ENCODE data around the gene KLHL4. TPM values are rescaled to one million over a fixed set of nuclear protein-coding genes. Genes with fewer than 3 reads are reported as not detected.
A peak's percentile ranks its signal among the peaks of the same experiment; 100 is the strongest.

Gene KLHL4
- total RNA-seq, 4 donors from 2014 or later: 0.16 to 2.0 (median 0.88) TPM

DNA sequence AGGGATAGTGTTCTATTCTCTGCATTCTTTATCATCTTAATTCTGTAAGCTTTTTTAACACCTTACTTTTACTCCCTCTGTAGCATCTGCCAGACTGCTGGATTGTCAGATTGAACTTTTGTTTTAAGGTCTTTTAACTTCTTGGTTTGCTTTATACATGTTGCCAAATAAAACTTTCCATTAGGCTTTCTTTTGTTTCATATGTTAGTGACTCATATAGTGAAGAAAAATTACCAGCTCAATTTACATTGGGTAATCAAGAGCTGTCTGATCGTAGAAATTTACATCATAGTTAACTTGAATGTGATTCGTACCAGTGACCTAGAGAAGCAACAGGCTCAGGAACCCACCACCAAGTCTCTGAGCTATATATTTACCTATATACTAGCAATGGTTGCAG, 28.5 kb upstream of the KLHL4 start:
- Histone ChIP-seq H3K4me3 (no peak overlapping the region), H3K27me3 (no peaks in the 10 kb centered on the region), H3K36me3 (no peaks in the 10 kb centered on the region), H3K9me3 (no peaks in the 10 kb centered on the region), H3K4me1 (no peaks in the 10 kb centered on the region), H3K27ac (no peak overlapping the region)
- TF ChIP-seq POLR2AphosphoS5 (IDR thresholded peaks at IDR 0.05): no peak
- no peak for TF ChIP-seq EP300 (IDR thresholded peaks at IDR 0.05; ENCODE audit: low read depth)
- TF ChIP-seq POLR2A (IDR thresholded peaks at IDR 0.05): no peak
- TF ChIP-seq, protein P1, sequence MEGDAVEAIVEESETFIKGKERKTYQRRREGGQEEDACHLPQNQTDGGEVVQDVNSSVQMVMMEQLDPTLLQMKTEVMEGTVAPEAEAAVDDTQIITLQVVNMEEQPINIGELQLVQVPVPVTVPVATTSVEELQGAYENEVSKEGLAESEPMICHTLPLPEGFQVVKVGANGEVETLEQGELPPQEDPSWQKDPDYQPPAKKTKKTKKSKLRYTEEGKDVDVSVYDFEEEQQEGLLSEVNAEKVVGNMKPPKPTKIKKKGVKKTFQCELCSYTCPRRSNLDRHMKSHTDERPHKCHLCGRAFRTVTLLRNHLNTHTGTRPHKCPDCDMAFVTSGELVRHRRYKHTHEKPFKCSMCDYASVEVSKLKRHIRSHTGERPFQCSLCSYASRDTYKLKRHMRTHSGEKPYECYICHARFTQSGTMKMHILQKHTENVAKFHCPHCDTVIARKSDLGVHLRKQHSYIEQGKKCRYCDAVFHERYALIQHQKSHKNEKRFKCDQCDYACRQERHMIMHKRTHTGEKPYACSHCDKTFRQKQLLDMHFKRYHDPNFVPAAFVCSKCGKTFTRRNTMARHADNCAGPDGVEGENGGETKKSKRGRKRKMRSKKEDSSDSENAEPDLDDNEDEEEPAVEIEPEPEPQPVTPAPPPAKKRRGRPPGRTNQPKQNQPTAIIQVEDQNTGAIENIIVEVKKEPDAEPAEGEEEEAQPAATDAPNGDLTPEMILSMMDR (IDR thresholded peaks at IDR 0.05): no peak
- in situ Hi-C loops (cut with MboI; ENCODE audit: low pct_ligation_motif_present in 1 of 4, low pct_unique_long_range_greater_than_20kb in 1 of 4, low sequenced_read_pairs in 3 of 4): no loop called here
- DNase-seq: no peak
- intact Hi-C loops (cut with DNase I; ENCODE audit: low total_unique reads): no loop called here
- 72% methylated on average over 2 of the region's 2 CpGs; no CpG with 5 or more reads in 1 of the 2 donors for WGBS, 2 donors (ENCODE audit: low coverage in 1 of 2)

DNA sequence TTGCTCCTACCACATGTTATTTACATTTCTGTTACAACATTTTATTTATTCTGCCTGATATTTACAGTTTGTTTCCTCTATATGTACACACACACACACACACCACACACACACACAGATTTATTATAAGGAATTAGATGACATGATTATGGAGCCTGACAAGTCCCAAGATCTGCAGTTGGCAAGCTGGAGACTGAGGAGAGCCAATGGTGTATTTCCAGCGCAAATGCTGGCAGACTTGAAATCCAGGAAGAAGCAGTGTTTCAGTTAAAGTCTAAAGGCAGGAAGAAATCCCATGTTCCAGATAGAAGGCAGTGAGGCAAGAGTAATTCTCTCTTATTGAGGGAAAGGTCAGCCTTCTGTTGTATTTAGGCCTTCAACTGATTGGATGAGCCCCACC, 1.8 kb upstream of the KLHL4 start:
- TF ChIP-seq POLR2A (IDR thresholded peaks at IDR 0.05) (no peak), EP300 (IDR thresholded peaks at IDR 0.05; ENCODE audit: low read depth) (no peak), POLR2AphosphoS5 (IDR thresholded peaks at IDR 0.05) (no peak)
- TF ChIP-seq, protein P1 (IDR thresholded peaks at IDR 0.05): no peak
- 60 to 62% methylated on average over 1 of the region's 1 CpG for WGBS, 2 donors (ENCODE audit: low coverage in 1 of 2)
- intact Hi-C loops (cut with DNase I; ENCODE audit: low total_unique reads): no loop called here

DNA sequence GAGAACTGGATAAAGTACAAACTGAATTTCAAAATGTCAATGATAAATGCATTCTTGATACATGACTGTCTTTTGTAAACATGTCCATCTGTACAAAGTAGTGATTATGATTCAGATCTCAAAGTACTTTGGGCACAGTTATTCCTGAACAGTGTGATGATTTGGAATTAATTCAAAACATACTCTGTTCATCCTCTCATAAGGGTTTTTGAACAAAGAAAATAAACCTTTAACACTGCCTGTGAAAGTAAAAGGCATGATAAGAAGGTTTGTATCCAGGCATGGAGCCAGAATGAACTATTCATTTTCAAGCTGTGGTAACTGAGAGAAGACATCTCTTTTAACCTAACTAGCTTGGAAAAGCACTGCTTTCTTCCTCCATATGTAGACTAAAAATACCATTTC, 883 bp upstream of the KLHL4 start:
- no peak for TF ChIP-seq EP300 (IDR thresholded peaks at IDR 0.05; ENCODE audit: low read depth)
- no peak for TF ChIP-seq POLR2A (IDR thresholded peaks at IDR 0.05)
- TF ChIP-seq POLR2AphosphoS5 (IDR thresholded peaks at IDR 0.05): no peak
- TF ChIP-seq, protein P1 (IDR thresholded peaks at IDR 0.05): no peak
- Histone ChIP-seq H3K9me3 (no peaks in the 10 kb centered on the region), H3K36me3 (no peaks in the 10 kb centered on the region), H3K4me1 (no peaks in the 10 kb centered on the region), H3K27me3 (no peaks in the 10 kb centered on the region), H3K27ac (no peak overlapping the region), H3K4me3 (no peak overlapping the region)
- in situ Hi-C loops (cut with MboI; ENCODE audit: low pct_ligation_motif_present in 1 of 4, low pct_unique_long_range_greater_than_20kb in 1 of 4, low sequenced_read_pairs in 3 of 4) (no loop called here), intact Hi-C loops (cut with DNase I; ENCODE audit: low total_unique reads) (no loop called here)
- no peak for DNase-seq

More for the DNA sequence above, 1.8 kb upstream of the KLHL4 start:
- DNase-seq: no peak
- H3K9me3 ChIP-seq: no peaks in the 10 kb centered on the region
- no peak overlapping the region for H3K27ac ChIP-seq
- H3K4me3 ChIP-seq: no peak overlapping the region
- in situ Hi-C loops (cut with MboI; ENCODE audit: low pct_ligation_motif_present in 1 of 4, low pct_unique_long_range_greater_than_20kb in 1 of 4, low sequenced_read_pairs in 3 of 4): no loop called here
- H3K36me3 ChIP-seq: no peaks in the 10 kb centered on the region
- H3K4me1 ChIP-seq: no peaks in the 10 kb centered on the region
- no peaks in the 10 kb centered on the region for H3K27me3 ChIP-seq

DNA sequence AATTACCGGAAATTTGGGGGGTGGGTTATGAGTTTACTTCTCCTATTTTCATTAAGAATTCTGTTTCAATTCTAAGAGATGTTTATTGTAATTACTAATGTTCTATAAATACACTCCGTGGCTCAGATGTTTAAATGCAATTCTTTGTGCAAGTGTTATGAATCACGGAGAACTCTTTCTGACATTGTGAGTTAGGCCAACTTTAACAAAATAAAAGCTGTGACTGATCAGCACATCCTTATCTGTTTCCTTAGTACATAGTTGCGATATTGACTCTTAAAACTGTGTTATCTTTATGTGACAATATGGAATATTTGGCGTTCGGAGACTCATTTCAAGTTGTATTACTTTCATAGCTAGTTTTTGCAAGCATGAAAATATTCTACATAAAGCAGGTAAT, 902 bp downstream of the KLHL4 start:
- no peak for DNase-seq
- Histone ChIP-seq H3K4me1 (no peaks in the 10 kb centered on the region), H3K36me3 (no peaks in the 10 kb centered on the region), H3K27ac (peak overlapping the region in 1 of 4 donors; percentile 28), H3K4me3 (no peak overlapping the region), H3K9me3 (no peaks in the 10 kb centered on the region), H3K27me3 (no peaks in the 10 kb centered on the region)
- TF ChIP-seq, protein P1 (IDR thresholded peaks at IDR 0.05): no peak
- TF ChIP-seq EP300 (IDR thresholded peaks at IDR 0.05; ENCODE audit: low read depth): no peak
- no peak for TF ChIP-seq POLR2A (IDR thresholded peaks at IDR 0.05)
- no peak for TF ChIP-seq POLR2AphosphoS5 (IDR thresholded peaks at IDR 0.05)
- in situ Hi-C loops (cut with MboI; ENCODE audit: low pct_ligation_motif_present in 1 of 4, low pct_unique_long_range_greater_than_20kb in 1 of 4, low sequenced_read_pairs in 3 of 4): no loop called here
- intact Hi-C loops (cut with DNase I; ENCODE audit: low total_unique reads): no loop called here
- 38 to 40% methylated on average over 1 to 6 of the region's 6 CpGs for WGBS, 2 donors (ENCODE audit: low coverage in 1 of 2)
